PC-9 (cell line): ENCODE measurements around the gene ZNF777.

ENCODE experiments used
- EZH2 ChIP-seq: fragments of 200-600 bp; sonication (generic); IDR thresholded peaks from 2 replicates; pipeline ENCODE4 v1.8.0; 2017; ENCODE audit warnings: antibody characterized with exemption, low read depth
- TF ChIP-seq, protein P1 (sequence below): fragments of 200-600 bp; sonication (generic); conservative IDR thresholded peaks from 2 replicates; pipeline ENCODE4 v1.6.1; 2017; ENCODE audit warnings: mixed run types, antibody characterized with exemption, mild to moderate bottlenecking, moderate library complexity

DNA sequence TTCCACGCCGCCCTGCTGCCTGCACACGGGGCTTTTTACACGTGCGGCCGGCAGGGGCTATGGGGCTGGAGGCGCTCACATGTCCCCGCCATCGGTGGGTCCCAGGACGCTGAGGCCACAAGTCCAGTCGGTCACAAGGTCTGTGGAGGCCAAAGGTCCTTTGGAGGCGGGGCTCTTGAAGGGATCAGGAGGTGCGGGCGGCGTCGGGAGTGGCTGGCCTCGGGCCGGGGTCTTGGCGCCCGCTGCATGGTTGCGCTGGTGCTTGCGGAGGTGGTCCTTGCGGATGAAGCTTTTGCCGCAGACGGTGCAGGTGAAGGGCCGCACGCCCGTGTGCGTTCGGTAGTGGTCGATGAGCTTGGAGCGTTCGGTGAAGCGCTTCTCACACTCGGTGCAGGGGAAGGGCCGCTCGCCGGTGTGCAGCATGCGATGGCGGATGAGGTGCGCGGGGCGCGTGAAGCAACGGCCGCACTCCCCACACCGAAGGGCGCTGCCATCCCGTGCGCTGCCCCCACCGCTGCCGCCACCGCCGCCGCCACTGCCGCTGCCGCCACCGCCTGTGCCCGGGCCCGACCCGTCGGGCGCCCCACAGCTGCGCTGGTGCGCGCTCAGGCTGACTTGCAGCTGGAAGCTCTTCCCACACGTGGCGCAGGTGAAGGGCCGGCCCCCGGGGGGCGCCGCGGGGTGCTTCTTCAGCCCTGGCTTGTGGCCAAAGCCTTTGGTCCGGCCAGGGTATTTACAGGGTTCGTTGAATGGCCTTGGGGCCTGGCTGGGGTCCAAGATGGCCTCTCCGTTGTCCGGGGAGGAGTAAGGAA lies 13.7 kb upstream of the ZNF777 start:
- TF ChIP-seq, protein P1, sequence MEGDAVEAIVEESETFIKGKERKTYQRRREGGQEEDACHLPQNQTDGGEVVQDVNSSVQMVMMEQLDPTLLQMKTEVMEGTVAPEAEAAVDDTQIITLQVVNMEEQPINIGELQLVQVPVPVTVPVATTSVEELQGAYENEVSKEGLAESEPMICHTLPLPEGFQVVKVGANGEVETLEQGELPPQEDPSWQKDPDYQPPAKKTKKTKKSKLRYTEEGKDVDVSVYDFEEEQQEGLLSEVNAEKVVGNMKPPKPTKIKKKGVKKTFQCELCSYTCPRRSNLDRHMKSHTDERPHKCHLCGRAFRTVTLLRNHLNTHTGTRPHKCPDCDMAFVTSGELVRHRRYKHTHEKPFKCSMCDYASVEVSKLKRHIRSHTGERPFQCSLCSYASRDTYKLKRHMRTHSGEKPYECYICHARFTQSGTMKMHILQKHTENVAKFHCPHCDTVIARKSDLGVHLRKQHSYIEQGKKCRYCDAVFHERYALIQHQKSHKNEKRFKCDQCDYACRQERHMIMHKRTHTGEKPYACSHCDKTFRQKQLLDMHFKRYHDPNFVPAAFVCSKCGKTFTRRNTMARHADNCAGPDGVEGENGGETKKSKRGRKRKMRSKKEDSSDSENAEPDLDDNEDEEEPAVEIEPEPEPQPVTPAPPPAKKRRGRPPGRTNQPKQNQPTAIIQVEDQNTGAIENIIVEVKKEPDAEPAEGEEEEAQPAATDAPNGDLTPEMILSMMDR, result no peak
- TF ChIP-seq EZH2, result no peak
